Effector CD4-positive, alpha-beta T cell (primary cell): ENCODE measurements around the gene SOBP.
"Not testable (repeated sequence)": the region's sequence is repeated elsewhere in the genome, so short reads cannot be mapped to it uniquely, and the experiment has no call there.

Source experiments
- DNase-seq: peaks from one replicate; pipeline ENCODE4 v3.0.0-alpha.2; 2020

Gene SOBP

DNA sequence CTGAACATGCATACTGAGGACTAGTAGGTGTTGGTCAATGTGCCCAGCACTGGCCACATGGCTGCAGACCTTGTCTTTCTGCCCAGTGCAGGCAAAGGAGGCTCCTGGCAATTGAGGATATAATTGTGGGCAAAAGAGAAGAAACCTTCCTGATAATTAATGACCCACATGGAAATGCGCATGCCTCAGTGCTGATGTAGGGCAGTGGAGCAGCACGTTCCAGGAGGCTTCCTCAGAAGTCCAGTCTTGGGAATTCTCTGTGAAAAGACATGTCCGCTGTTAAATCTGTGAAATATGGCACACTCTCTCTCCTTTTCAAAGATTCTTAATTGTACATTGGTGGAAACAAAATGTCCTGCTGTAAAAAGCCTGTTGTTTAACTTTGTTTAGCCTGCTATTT, 34.7 kb downstream of the SOBP start:
- no peak for DNase-seq

DNA sequence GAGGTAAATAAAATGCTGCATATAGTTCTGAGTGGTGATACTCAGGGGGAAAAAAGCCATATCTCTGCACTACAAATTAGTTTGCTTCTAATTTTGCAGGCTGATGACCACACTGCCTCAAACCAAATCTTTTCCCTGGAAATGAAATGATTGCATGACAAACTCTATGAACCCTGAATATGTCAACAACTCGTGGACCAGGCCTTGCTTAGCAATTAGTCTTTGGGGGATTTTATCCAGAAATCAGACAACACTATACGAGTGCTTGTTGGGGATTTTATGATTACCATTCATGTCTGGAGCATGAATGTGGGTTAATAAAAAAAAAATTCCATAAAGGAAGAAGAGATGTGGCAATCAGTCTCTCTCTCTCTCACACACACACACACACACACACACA, 42.0 kb downstream of the SOBP start:
- no peak for DNase-seq

- DNase-seq = no peak
These were observed 42.8 kb downstream of the SOBP start for GRCh38 chr6:107532706-107533105.

GRCh38 chr6:107533415-107534059, 43.6 kb downstream of the SOBP start:
- no peak for DNase-seq

DNA sequence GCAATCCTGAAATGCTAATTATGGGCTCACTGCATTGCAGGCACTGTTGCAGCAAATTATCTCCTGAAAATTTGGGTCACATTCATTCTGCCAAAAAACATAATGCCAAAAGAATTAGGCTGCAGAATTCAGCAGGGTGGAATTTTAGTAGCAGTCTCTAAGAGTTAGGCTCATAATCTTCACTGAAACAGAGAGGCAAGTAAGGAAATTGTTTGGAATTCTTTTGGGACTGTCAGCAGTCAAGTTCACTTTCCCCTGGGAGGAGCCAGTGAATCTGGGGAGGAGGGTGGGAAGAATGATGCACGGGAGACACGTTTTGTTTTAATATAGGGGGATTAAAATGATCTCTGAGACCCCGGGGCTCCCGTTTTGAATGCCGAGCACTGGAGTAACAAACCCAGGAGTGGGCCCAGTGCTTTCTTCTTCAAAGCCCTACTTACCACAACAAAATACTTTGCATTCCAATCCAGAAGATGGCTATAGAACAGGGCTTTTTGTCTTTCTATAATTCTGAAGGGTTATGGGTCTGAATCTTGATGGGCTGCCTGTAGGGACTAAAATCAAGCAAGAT, 44.7 kb downstream of the SOBP start:
- no peak for DNase-seq

DNA sequence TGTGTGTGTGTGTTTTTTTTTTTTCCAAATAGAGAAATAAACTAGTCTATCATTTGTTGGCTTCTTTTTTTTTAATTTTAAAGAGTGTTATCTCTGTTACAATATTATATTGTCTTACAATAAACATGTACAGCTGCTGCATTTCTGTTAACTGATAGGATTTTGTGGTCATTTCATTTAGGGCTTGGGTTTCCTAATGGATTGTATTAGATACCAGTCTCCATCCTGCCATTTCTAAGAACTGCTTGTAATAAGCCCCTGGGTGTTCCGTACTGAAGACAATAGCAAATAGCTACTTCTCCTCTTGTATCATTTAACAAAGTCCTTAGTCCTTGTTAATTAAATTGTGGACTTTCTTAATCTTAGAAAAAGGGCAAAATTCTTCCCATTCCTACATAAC, 45.7 kb downstream of the SOBP start:
- no peak for DNase-seq

GRCh38 chr6:107536180-107536961, 46.5 kb downstream of the SOBP start:
- DNase-seq = no peak

DNA sequence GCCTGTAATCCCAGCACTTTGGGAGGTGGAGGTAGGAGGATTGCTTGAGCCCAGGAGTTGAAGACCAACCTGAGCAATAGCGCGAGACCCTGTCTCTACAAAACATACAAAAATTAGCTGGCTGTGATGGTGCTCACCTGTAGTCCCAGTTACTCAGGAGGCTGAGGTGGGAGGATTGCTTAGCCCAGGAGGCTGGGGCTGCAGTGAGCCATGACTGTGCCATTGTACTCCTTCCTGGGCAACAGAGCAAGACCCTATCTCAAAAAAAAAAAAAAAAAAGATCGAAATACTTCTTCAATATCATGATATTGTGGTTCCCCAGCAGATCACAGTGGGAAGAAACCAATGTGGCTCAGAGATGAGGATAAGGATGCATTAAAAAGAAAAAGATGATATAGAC, 47.6 kb downstream of the SOBP start:
- DNase-seq = no peak

DNA sequence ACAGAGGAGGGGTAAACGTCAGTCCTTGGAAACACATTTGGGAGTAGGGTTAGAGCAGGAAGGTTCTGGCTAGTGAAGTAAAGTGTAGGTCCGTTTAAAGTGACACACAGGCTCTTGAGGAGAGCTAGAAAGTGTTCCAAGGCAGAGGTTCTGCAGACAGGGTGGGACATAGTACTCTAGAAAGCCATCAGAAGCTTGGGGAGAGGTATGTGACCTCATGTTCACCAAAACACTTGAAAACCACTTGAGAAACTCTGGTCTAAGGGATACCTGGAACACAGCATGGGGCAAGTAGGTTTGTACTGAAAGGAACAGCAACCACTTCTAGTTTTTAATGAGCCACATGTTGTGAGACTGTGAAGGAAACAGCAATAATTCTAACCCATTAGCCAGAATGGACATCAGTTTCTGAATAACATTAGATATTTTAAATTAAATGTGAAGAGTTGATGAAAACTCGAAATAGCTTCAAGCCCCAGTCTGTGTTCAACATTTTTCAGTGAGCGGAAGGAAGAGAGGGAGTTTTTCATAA, 49.0 kb downstream of the SOBP start:
- DNase-seq = no peak

- DNase-seq = no peak
These were observed 49.5 kb downstream of the SOBP start for GRCh38 chr6:107539409-107539808.

DNA sequence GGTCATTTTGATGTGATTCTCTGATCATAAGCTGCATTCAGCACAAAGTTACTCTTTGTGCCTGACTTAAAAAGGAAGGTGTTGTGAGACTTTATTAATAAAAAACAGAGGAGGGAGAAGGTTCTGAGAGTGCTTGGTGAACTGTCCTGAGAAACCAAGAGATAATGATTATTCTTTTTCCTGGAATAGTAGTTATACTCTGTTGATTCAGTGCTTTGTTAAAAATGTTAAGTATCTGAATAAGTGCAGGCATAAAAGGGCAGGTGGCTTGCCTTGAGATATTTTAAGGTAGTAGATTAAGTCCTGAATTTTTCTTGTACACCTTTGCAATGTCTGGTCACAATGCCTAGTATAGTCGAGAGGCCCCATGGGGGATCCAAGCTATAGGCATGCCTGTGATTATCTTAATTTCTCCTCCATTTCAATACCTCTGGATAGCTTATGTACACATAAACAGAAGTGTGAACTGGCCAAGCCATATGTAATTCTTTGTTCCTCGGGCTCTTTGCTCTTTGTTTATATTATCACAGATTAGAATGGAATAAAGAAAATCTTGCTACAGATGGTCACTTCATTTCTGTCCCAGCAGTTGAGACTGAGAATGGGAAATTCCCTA, 50.0 kb downstream of the SOBP start:
- DNase-seq = no peak

DNA sequence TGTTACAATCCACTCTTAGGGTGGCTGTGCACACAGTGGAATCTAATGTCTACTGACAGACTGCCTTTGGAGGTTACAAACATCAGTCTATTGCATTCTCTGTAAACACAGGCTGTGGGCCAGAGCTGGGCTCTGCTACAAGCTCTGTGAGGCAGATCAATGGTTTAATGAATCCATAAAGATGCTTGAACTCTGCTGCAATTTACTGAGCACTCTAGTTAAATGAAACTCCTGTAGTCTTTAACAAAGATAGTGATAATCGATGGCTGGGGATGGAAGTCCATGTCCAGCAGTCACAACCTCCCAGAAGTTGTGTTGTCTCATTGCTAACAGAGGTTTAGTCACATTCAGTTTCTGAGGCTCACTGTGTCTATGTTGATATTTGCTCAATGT, 50.5 kb downstream of the SOBP start:
- no peak for DNase-seq

GRCh38 chr6:107542192-107542668, 52.3 kb downstream of the SOBP start:
- DNase-seq = no peak

GRCh38 chr6:107543088-107543487, 53.2 kb downstream of the SOBP start:
- DNase-seq = no peak

DNA sequence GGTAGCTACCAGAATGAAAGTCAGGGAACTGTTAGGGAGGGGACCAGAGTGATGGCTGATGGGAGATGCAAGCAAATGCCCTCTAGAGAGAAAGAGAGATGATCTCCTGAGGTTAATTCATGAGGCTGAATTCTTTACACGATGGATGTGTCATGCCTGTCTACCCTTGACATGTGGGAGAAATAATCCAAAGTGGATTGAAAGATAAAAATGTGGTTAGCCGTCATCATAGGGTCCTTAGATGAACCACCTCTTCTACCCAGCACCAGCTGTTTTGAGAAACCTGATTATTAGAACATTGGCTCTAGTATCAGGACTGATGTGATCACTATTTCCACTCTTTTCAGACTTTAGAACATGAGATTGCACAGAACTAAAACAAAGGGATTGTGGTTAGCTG, 53.6 kb downstream of the SOBP start:
- DNase-seq = no peak

GRCh38 chr6:107545763-107546162, 55.8 kb downstream of the SOBP start:
- DNase-seq = no peak

DNA sequence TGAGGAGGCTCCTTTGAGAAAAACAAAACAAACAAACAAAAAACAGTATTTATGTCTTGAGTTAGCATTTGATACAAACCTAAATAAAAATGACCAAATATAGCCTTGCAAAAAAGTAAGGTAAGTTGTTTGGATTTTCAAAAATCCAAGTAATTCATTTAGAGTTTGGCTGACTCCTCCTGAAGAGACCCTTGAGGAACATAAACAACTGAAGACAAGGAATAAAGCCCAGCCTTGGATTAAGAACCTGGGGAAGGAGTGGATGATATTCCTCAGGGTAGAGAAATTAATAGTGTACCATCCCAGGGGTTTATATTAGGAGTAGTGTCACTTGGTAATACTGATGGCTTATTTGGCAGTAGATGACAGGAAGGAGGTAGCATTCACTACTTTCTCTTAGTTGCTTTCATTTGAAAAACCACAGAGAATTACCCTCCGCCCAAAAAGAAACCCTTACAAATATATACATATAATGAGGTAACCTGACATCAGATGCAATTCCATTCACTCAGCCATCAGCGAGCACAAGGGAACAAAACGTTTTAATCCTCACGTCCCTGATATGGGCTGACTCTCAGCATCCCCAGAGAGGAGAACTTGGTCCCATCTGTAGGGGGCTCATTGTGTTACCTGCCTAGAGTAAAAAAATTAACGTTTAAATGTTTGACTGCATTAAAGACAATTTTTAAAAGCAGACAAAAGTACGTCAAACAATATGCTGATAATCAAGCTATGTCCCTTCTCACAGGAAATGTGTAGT, 57.0 kb downstream of the SOBP start:
- DNase-seq = no peak

- no peak for DNase-seq
These were observed 57.5 kb downstream of the SOBP start for GRCh38 chr6:107547451-107547840.

- DNase-seq = no peak
These were observed 60.4 kb downstream of the SOBP start for GRCh38 chr6:107550241-107550840.

- no peak for DNase-seq
These were observed 61.0 kb downstream of the SOBP start for GRCh38 chr6:107550906-107551305.

- DNase-seq = not testable (repeated sequence)
These were observed 63.2 kb downstream of the SOBP start for GRCh38 chr6:107553121-107553520.

DNA sequence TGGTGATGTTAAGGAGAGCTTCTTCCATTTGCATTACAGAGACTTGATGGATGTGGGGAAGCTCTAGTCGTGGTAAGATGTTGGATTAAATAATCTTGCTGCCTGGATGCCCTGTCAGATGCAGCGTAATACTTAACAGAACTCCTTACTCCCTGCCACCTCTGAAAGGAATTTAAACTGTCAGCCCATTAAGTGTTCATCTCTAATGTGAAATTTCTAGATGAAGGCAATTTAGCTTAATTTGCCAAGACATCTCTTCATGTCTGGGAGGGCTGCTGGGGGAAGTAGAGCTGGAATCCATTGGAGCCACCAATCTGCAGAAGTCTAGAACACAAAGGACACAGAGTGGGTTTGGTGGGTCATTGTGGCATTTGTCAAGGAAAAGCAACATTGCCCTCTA, 64.4 kb downstream of the SOBP start:
- DNase-seq = no peak
